GM12801 (cell line): ENCODE measurements around the gene NPC1L1.

Source experiments
- CTCF ChIP-seq: IDR thresholded peaks from one replicate; pipeline ENCODE4 v1.5.1; 2011; ENCODE audit warnings: control low read depth; ENCODE audit not compliant: insufficient read length; ENCODE audit errors: extremely low read depth

NPC1L1 gene

GRCh38 chr7:44537442-44537841 lies 3.7 kb downstream of the NPC1L1 start:
- no peak for TF ChIP-seq CTCF

- TF ChIP-seq CTCF = no peak
Observed at GRCh38 chr7:44536090-44536489, 5.0 kb downstream of the NPC1L1 start.

GRCh38 chr7:44535348-44536064 lies 5.6 kb downstream of the NPC1L1 start:
- no peak for TF ChIP-seq CTCF

- TF ChIP-seq CTCF = no peak
Observed at GRCh38 chr7:44534501-44534900, 6.6 kb downstream of the NPC1L1 start.

- no peak for TF ChIP-seq CTCF
Observed at GRCh38 chr7:44534087-44534486, 7.0 kb downstream of the NPC1L1 start.

GRCh38 chr7:44533301-44534055 lies 7.7 kb downstream of the NPC1L1 start:
- TF ChIP-seq CTCF = no peak

GRCh38 chr7:44531421-44532380 lies 9.4 kb downstream of the NPC1L1 start:
- no peak for TF ChIP-seq CTCF
